Measurements from ENCODE around the gene SPATA33. TPM values are rescaled to one million over a fixed set of nuclear protein-coding genes. Genes with fewer than 3 reads are reported as not detected.

The SPATA33 gene
- total RNA-seq, 1 donor: 3.3 TPM

DNA sequence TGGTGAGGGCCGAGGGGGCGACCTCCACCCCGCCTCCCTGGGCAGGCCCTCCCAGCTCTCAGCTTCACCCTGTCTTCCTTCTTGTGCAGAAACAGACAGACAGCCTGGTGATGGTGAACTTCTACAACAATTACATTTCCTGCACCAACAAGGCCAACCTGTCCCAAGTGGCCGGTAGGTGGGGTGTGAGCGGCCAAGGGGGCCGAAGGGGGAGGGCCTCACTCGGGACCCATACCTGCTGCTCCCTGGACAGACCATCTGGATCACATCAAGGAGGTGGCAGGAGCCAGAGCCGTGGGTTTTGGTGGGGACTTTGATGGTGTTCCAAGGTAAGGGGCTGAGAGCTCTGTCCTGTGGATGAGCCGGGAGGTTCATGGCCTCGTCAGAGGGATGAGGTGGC lies 20.3 kb upstream of the SPATA33 start:
- no peak overlapping the region for H3K27ac ChIP-seq (ENCODE audit: low read depth, low read length)
- no peak overlapping the region for H3K4me2 ChIP-seq (ENCODE audit: insufficient read depth, low read length)
- DNase-seq (ENCODE audit: insufficient read length, low spot score, missing footprints): no peak
- H2AFZ ChIP-seq (ENCODE audit: low read length): no peak overlapping the region
- peaks cover 21% of the 10 kb centered on the region for H3K4me1 ChIP-seq (ENCODE audit: insufficient read depth, low read length)
- TF ChIP-seq, protein P1, sequence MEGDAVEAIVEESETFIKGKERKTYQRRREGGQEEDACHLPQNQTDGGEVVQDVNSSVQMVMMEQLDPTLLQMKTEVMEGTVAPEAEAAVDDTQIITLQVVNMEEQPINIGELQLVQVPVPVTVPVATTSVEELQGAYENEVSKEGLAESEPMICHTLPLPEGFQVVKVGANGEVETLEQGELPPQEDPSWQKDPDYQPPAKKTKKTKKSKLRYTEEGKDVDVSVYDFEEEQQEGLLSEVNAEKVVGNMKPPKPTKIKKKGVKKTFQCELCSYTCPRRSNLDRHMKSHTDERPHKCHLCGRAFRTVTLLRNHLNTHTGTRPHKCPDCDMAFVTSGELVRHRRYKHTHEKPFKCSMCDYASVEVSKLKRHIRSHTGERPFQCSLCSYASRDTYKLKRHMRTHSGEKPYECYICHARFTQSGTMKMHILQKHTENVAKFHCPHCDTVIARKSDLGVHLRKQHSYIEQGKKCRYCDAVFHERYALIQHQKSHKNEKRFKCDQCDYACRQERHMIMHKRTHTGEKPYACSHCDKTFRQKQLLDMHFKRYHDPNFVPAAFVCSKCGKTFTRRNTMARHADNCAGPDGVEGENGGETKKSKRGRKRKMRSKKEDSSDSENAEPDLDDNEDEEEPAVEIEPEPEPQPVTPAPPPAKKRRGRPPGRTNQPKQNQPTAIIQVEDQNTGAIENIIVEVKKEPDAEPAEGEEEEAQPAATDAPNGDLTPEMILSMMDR (IDR thresholded peaks at IDR 0.05; ENCODE audit: extremely low read depth, low read depth, low read length): no peak
- H3K4me3 ChIP-seq (ENCODE audit: insufficient read depth, low read length): no peak overlapping the region
- no peaks in the 10 kb centered on the region for H3K27me3 ChIP-seq (ENCODE audit: insufficient read depth, low read length)
- no peaks in the 10 kb centered on the region for H3K79me2 ChIP-seq (ENCODE audit: insufficient read depth, low read length)
- H3K9me3 ChIP-seq (ENCODE audit: low read depth, low read length): no peaks in the 10 kb centered on the region
- peaks cover 3% of the 10 kb centered on the region for H4K20me1 ChIP-seq (ENCODE audit: insufficient read depth, low read length)
- no peaks in the 10 kb centered on the region for H3K36me3 ChIP-seq (ENCODE audit: insufficient read depth, low read length)

DNA sequence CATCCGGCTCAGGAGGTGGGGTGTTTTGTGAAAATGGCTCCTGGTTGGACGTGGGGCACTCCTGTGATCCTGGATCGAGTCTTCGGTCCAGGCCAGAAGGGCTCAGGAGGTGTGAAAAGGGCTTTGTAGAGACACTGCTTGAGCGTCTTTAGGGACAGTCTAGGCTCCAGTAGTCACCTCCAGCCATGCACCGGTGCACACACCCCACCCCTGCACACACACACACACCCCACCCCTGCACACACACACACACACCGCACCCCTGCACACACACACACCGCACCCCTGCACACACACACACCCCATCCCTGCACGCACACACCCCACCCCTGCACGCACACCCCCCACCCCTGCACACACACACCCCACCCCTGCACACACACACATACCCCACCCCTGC lies 19.2 kb upstream of the SPATA33 start:
- no peaks in the 10 kb centered on the region for H3K9me3 ChIP-seq (ENCODE audit: low read depth, low read length)
- peaks cover 11% of the 10 kb centered on the region for H3K4me1 ChIP-seq (ENCODE audit: insufficient read depth, low read length)
- TF ChIP-seq, protein P1 (IDR thresholded peaks at IDR 0.05; ENCODE audit: extremely low read depth, low read depth, low read length): no peak
- H3K4me3 ChIP-seq (ENCODE audit: insufficient read depth, low read length): no peak overlapping the region
- no peak overlapping the region for H3K27ac ChIP-seq (ENCODE audit: low read depth, low read length)
- DNase-seq (ENCODE audit: insufficient read length, low spot score, missing footprints): no peak
- H3K27me3 ChIP-seq (ENCODE audit: insufficient read depth, low read length): no peaks in the 10 kb centered on the region
- H3K4me2 ChIP-seq (ENCODE audit: insufficient read depth, low read length): no peak overlapping the region
- no peak overlapping the region for H2AFZ ChIP-seq (ENCODE audit: low read length)
- no peaks in the 10 kb centered on the region for H3K79me2 ChIP-seq (ENCODE audit: insufficient read depth, low read length)
- peaks cover 3% of the 10 kb centered on the region for H4K20me1 ChIP-seq (ENCODE audit: insufficient read depth, low read length)
- H3K36me3 ChIP-seq (ENCODE audit: insufficient read depth, low read length): no peaks in the 10 kb centered on the region

DNA sequence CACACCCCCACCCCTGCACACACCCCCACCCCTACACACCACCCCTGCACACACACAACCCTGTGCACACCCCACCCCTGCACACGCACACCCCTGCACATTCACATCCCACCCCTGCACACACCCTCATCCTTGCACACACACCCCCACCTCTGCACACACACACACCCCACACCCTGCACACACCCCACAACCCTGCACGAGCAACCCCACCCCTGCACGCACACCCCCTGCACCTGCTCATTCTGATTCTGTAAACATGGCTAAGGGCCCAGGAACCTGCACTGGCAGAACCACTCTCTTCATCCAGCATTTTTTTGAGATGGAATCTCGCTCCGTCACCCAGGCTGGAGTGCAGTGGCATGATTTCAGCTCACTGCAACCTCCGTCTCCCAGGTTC lies 18.3 kb upstream of the SPATA33 start:
- Histone ChIP-seq H3K9me3 (ENCODE audit: low read depth, low read length) (no peaks in the 10 kb centered on the region), H3K27me3 (ENCODE audit: insufficient read depth, low read length) (no peaks in the 10 kb centered on the region), H4K20me1 (ENCODE audit: insufficient read depth, low read length) (no peaks in the 10 kb centered on the region), H3K27ac (ENCODE audit: low read depth, low read length) (no peak overlapping the region), H3K4me1 (ENCODE audit: insufficient read depth, low read length) (peaks cover 7% of the 10 kb centered on the region), H3K4me3 (ENCODE audit: insufficient read depth, low read length) (no peak overlapping the region), H3K79me2 (ENCODE audit: insufficient read depth, low read length) (no peaks in the 10 kb centered on the region), H3K36me3 (ENCODE audit: insufficient read depth, low read length) (no peaks in the 10 kb centered on the region), H2AFZ (ENCODE audit: low read length) (no peak overlapping the region), H3K4me2 (ENCODE audit: insufficient read depth, low read length) (no peak overlapping the region)
- TF ChIP-seq, protein P1 (IDR thresholded peaks at IDR 0.05; ENCODE audit: extremely low read depth, low read depth, low read length): no peak
- no peak for DNase-seq (ENCODE audit: insufficient read length, low spot score, missing footprints)

- Histone ChIP-seq H4K20me1 (ENCODE audit: insufficient read depth, low read length) (peaks cover 3% of the 10 kb centered on the region), H3K79me2 (ENCODE audit: insufficient read depth, low read length) (peaks cover 6% of the 10 kb centered on the region), H3K36me3 (ENCODE audit: insufficient read depth, low read length) (peaks cover 16% of the 10 kb centered on the region), H3K27ac (ENCODE audit: low read depth, low read length) (no peak overlapping the region), H3K4me1 (ENCODE audit: insufficient read depth, low read length) (peaks cover 7% of the 10 kb centered on the region), H3K27me3 (ENCODE audit: insufficient read depth, low read length) (no peaks in the 10 kb centered on the region), H3K4me3 (ENCODE audit: insufficient read depth, low read length) (no peak overlapping the region), H3K4me2 (ENCODE audit: insufficient read depth, low read length) (peak overlapping the region; percentile 76), H2AFZ (ENCODE audit: low read length) (no peak overlapping the region), H3K9me3 (ENCODE audit: low read depth, low read length) (no peaks in the 10 kb centered on the region)
- peak; percentile 85 for DNase-seq (ENCODE audit: insufficient read length, low spot score, missing footprints)
- TF ChIP-seq, protein P1 (IDR thresholded peaks at IDR 0.05; ENCODE audit: extremely low read depth, low read depth, low read length): no peak
Measured at GRCh38 chr16:89641458-89642119, 16.0 kb upstream of the SPATA33 start.

Measured in osteoblast (primary cell).